GM19324 (cell line): ENCODE measurements around the gene LGR6.
"Not testable (repeated sequence)": the region's sequence is repeated elsewhere in the genome, so short reads cannot be mapped to it uniquely, and the experiment has no call there.

Source experiments
- ATAC-seq: cut with Tn5 transposase; IDR thresholded peaks from one replicate; pipeline ENCODE4 v1.9.1; 2021; ENCODE audit warnings: mild to moderate bottlenecking, moderate library complexity; ENCODE audit not compliant: unreplicated experiment, low FRiP score

LGR6 gene

GRCh38 chr1:202235856-202236837, 42.5 kb downstream of the LGR6 start:
- no peak for ATAC-seq

GRCh38 chr1:202237052-202237451, 43.5 kb downstream of the LGR6 start:
- ATAC-seq: peak; percentile 51

- ATAC-seq: no peak
Observed at GRCh38 chr1:202238914-202239313, 45.3 kb downstream of the LGR6 start.

- ATAC-seq: not testable (repeated sequence)
Observed at GRCh38 chr1:202240226-202240625, 46.6 kb downstream of the LGR6 start.

- ATAC-seq: no peak
Observed at GRCh38 chr1:202240956-202241355, 47.4 kb downstream of the LGR6 start.

GRCh38 chr1:202241376-202242079, 47.9 kb downstream of the LGR6 start:
- ATAC-seq: no peak

GRCh38 chr1:202242080-202242419, 48.5 kb downstream of the LGR6 start:
- no peak for ATAC-seq

- ATAC-seq: no peak
Observed at GRCh38 chr1:202243006-202243405, 49.4 kb downstream of the LGR6 start.

GRCh38 chr1:202244841-202245261, 51.3 kb downstream of the LGR6 start:
- ATAC-seq: no peak

- ATAC-seq: no peak
Observed at GRCh38 chr1:202245391-202245790, 51.8 kb downstream of the LGR6 start.

GRCh38 chr1:202247104-202247503, 53.5 kb downstream of the LGR6 start:
- no peak for ATAC-seq

GRCh38 chr1:202247837-202248795, 54.5 kb downstream of the LGR6 start:
- no peak for ATAC-seq

GRCh38 chr1:202248861-202249260, 55.3 kb downstream of the LGR6 start:
- no peak for ATAC-seq

- no peak for ATAC-seq
Observed at GRCh38 chr1:202249436-202249835, 55.8 kb downstream of the LGR6 start.

- ATAC-seq: no peak
Observed at GRCh38 chr1:202249846-202250245, 56.2 kb downstream of the LGR6 start.

- no peak for ATAC-seq
Observed at GRCh38 chr1:202250982-202251381, 57.4 kb downstream of the LGR6 start.

GRCh38 chr1:202251424-202252256, 58.0 kb downstream of the LGR6 start:
- no peak for ATAC-seq

- ATAC-seq: no peak
Observed at GRCh38 chr1:202252271-202252670, 58.7 kb downstream of the LGR6 start.

GRCh38 chr1:202254454-202255252, 61.1 kb downstream of the LGR6 start:
- no peak for ATAC-seq
